ENCODE data around the gene PHYHIPL. TPM values are rescaled to one million over a fixed set of nuclear protein-coding genes. Genes with fewer than 3 reads are reported as not detected.
A peak's percentile ranks its signal among the peaks of the same experiment; 100 is the strongest.

Gene PHYHIPL
- total and polyA plus RNA-seq, 9 donors: 0.31 to 2.4 (median 1.7) TPM

DNA sequence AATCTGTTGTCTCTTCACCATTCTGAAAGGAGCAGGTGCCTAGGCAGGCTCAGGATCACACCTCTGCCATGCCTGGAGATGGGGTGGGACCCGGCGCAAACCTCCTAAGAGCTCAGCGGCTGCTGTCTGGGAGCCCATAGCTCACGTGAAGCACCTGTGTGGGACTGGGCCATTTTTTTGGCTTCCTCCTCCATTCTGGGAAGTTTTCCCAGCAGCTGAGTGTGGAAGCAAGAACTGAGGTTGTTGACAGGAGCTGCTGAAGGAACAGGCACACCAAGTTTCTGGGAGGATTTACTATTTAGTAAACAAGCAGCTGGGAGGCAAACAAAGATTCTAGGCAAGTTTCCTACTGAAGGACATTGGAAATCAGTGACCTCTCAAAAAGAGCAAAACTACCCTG, 108.6 kb downstream of the PHYHIPL start:
- 57% methylated on average over 1 of the region's 4 CpGs for WGBS (ENCODE audit: insufficient coverage)
- no peaks in the 10 kb centered on the region for H3K27me3 ChIP-seq (ENCODE audit: control insufficient read depth, insufficient read depth, low read length)
- peak; percentile 87 for DNase-seq
- peaks cover 21% of the 10 kb centered on the region for H3K4me1 ChIP-seq (ENCODE audit: control insufficient read depth, insufficient read depth, low read length)
- H3K27ac ChIP-seq (ENCODE audit: low read length): no peak overlapping the region
- no peaks in the 10 kb centered on the region for H3K9me3 ChIP-seq (replicated peaks; ENCODE audit: control insufficient read depth, low read depth, low read length)
- H3K36me3 ChIP-seq (ENCODE audit: control insufficient read depth, insufficient read depth, low read length): peaks cover 4% of the 10 kb centered on the region
- H3K4me3 ChIP-seq (ENCODE audit: low read length): no peak overlapping the region

- Histone ChIP-seq H3K27ac (ENCODE audit: low read length) (no peak overlapping the region), H3K4me1 (ENCODE audit: control insufficient read depth, insufficient read depth, low read length) (peaks cover 17% of the 10 kb centered on the region)
- no peak for DNase-seq
These were observed 109.4 kb downstream of the PHYHIPL start for GRCh38 chr10:59285848-59286247.

DNA sequence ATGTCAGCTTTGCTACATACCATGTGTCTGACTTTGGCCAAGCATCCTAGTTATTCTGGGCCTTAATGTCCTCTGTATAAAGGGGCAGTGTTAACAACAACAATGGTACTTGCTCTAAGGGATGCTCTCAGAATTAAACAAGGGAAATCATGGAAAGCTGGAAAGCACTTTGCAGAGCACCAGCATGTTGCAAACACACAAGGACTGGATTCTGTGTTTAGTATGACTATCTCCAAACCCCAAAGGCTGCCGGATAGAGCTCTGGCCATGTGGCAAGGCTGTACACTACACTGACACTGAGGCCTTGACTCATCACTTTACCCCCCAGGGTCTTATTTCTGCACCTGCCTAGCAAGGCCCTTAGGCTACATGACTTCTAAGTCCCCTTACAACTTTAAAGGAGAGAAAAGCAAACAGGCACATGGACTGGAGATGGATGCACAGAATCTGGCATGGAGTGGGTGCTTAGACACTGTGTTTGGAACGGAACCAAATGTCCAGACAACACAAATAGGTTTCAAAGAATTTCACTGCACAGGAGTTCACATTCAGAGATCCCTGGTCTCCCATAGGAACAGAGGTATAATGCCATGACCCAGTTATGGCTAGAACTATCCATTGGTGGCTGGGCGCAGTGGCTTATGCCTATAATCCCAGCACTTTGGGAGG, 111.3 kb downstream of the PHYHIPL start:
- H3K27me3 ChIP-seq (ENCODE audit: control insufficient read depth, insufficient read depth, low read length): no peaks in the 10 kb centered on the region
- no peaks in the 10 kb centered on the region for H3K9me3 ChIP-seq (replicated peaks; ENCODE audit: control insufficient read depth, low read depth, low read length)
- H3K4me3 ChIP-seq (ENCODE audit: low read length): no peak overlapping the region
- no peak overlapping the region for H3K27ac ChIP-seq (ENCODE audit: low read length)
- peaks cover 4% of the 10 kb centered on the region for H3K36me3 ChIP-seq (ENCODE audit: control insufficient read depth, insufficient read depth, low read length)
- no peak for DNase-seq
- WGBS (ENCODE audit: insufficient coverage): 80% methylated on average over 1 of the region's 3 CpGs
- H3K4me1 ChIP-seq (ENCODE audit: control insufficient read depth, insufficient read depth, low read length): peaks cover 17% of the 10 kb centered on the region

More at GRCh38 chr10:59285848-59286247, 109.4 kb downstream of the PHYHIPL start:
- Histone ChIP-seq H3K27me3 (ENCODE audit: control insufficient read depth, insufficient read depth, low read length) (no peaks in the 10 kb centered on the region), H3K9me3 (replicated peaks; ENCODE audit: control insufficient read depth, low read depth, low read length) (no peaks in the 10 kb centered on the region), H3K36me3 (ENCODE audit: control insufficient read depth, insufficient read depth, low read length) (peaks cover 4% of the 10 kb centered on the region), H3K4me3 (ENCODE audit: low read length) (no peak overlapping the region)
- WGBS (ENCODE audit: insufficient coverage): no CpG with 5 or more reads among the region's 4 CpGs

DNA sequence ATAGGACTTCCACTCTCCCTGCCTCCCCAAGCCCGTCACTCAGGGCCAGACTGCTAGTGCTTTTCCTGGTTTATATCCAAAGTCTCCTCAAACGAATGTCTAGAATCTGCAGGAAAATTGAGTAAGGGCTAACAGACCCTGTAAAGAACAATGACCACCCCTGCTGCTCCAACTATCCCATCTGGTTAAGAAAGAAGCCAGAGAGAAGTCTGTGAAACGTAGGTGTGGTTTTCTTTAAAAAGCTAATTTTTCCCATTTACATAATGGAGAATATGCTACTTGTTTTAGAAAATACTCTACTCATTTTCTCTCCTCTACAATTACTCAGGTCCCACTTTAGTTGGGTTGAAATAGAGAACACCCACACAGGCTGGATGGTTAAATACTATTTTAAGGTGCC, 113.4 kb downstream of the PHYHIPL start:
- Histone ChIP-seq H3K27me3 (ENCODE audit: control insufficient read depth, insufficient read depth, low read length) (no peaks in the 10 kb centered on the region), H3K36me3 (ENCODE audit: control insufficient read depth, insufficient read depth, low read length) (no peaks in the 10 kb centered on the region), H3K27ac (ENCODE audit: low read length) (no peak overlapping the region), H3K9me3 (replicated peaks; ENCODE audit: control insufficient read depth, low read depth, low read length) (no peaks in the 10 kb centered on the region), H3K4me1 (ENCODE audit: control insufficient read depth, insufficient read depth, low read length) (peaks cover 10% of the 10 kb centered on the region), H3K4me3 (ENCODE audit: low read length) (no peak overlapping the region)
- no CpG with 5 or more reads among the region's 3 CpGs for WGBS (ENCODE audit: insufficient coverage)
- DNase-seq: no peak

DNA sequence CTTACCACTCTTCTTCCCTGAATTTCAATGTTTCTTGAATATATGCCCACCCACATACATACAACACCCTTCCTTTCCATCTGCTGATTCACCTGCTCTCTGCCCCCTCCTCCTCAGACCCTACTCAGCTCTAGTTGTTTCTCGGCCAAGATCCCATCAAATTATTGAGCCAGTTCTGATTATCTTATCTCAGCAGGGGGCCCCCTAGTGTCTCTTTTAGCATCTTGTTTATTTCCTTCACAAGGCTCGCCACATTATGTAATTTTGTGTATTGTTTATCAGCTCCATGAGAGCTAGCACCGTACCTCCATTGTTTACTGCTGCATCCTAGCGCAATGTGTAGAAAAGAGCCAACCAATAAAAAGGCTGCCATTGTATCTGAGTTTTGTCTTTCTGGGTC, 114.0 kb downstream of the PHYHIPL start:
- no peak overlapping the region for H3K27ac ChIP-seq (ENCODE audit: low read length)
- no peaks in the 10 kb centered on the region for H3K27me3 ChIP-seq (ENCODE audit: control insufficient read depth, insufficient read depth, low read length)
- H3K9me3 ChIP-seq (replicated peaks; ENCODE audit: control insufficient read depth, low read depth, low read length): no peaks in the 10 kb centered on the region
- DNase-seq: no peak
- no peaks in the 10 kb centered on the region for H3K36me3 ChIP-seq (ENCODE audit: control insufficient read depth, insufficient read depth, low read length)
- H3K4me3 ChIP-seq (ENCODE audit: low read length): no peak overlapping the region
- peaks cover 8% of the 10 kb centered on the region for H3K4me1 ChIP-seq (ENCODE audit: control insufficient read depth, insufficient read depth, low read length)
- 92% methylated on average over 2 of the region's 4 CpGs for WGBS (ENCODE audit: insufficient coverage)

Other genes starting within 250 kb of the PHYHIPL start
- 22.8 TPM for gene FAM13C, start 185.9 kb downstream of the PHYHIPL start, total RNA-seq
- 10 to 100 TPM; 18.0 to 40.7 (median 33.5) TPM for gene FAM13C, start 185.9 kb downstream of the PHYHIPL start, polyA plus RNA-seq (ENCODE audit: insufficient read depth in 1 of 8, insufficient read length in 8 of 8, low replicate concordance in 1 of 8)